ENCODE data around the gene WDR90. TPM values are rescaled to one million over a fixed set of nuclear protein-coding genes. Genes with fewer than 3 reads are reported as not detected.

The WDR90 gene
- total RNA-seq, 1 donor from 2014 or later, result 9.3 TPM

- Mint-ChIP-seq H3K27me3 (ENCODE audit: insufficient read depth, low read depth) (peaks cover 3% of the 10 kb centered on the region), H3K27ac (no peak overlapping the region), H3K36me3 (no peaks in the 10 kb centered on the region), H3K4me3 (peak overlapping the region; percentile 84), H3K4me1 (peaks cover 3% of the 10 kb centered on the region), H3K9me3 (no peaks in the 10 kb centered on the region)
- Histone ChIP-seq H3K27ac (no peak overlapping the region), H3K79me2 (ENCODE audit: low read depth) (peaks cover 15% of the 10 kb centered on the region), H3K9ac (no peak overlapping the region), H3K4me2 (no peak overlapping the region), H3K27me3 (no peaks in the 10 kb centered on the region), H3K4me3 (no peak overlapping the region), H3K4me1 (peaks cover 8% of the 10 kb centered on the region), H3K36me3 (no peaks in the 10 kb centered on the region), H4K20me1 (ENCODE audit: low read depth) (peaks cover 33% of the 10 kb centered on the region), H3F3A (ENCODE audit: low read depth) (peaks cover 16% of the 10 kb centered on the region), H3K9me3 (ENCODE audit: low read depth) (no peaks in the 10 kb centered on the region), H2AFZ (replicated peaks) (no peak overlapping the region)
- no peak for TF ChIP-seq CTCF (IDR thresholded peaks at IDR 0.05)
- no peak for TF ChIP-seq EZH2phosphoT487 (IDR thresholded peaks at IDR 0.05)
- no peak for TF ChIP-seq EZH2 (IDR thresholded peaks at IDR 0.05)
- no peak for DNase-seq (ENCODE audit: low spot score)
Observed at GRCh38 chr16:669666-670065, 20.5 kb downstream of the WDR90 start.

- H2AFZ ChIP-seq (replicated peaks), result no peak overlapping the region
- H3K9ac ChIP-seq, result no peak overlapping the region
- peaks cover 3% of the 10 kb centered on the region for H3K4me1 Mint-ChIP-seq
- H3K27ac Mint-ChIP-seq, result no peak overlapping the region
- H3K27ac ChIP-seq, result no peak overlapping the region
- TF ChIP-seq CTCF (IDR thresholded peaks at IDR 0.05), result no peak
- no peak for TF ChIP-seq EZH2phosphoT487 (IDR thresholded peaks at IDR 0.05)
- TF ChIP-seq EZH2 (IDR thresholded peaks at IDR 0.05), result no peak
- H3K27me3 ChIP-seq, result peaks cover 9% of the 10 kb centered on the region
- H3K27me3 Mint-ChIP-seq (ENCODE audit: insufficient read depth, low read depth), result peaks cover 5% of the 10 kb centered on the region
- no peaks in the 10 kb centered on the region for H3K36me3 ChIP-seq
- H3K36me3 Mint-ChIP-seq, result no peaks in the 10 kb centered on the region
- H3K79me2 ChIP-seq (ENCODE audit: low read depth), result peaks cover 15% of the 10 kb centered on the region
- no peak for DNase-seq (ENCODE audit: low spot score)
- H3K4me3 Mint-ChIP-seq, result peak overlapping the region; percentile 60
- no peaks in the 10 kb centered on the region for H3K9me3 ChIP-seq (ENCODE audit: low read depth)
- peaks cover 23% of the 10 kb centered on the region for H3F3A ChIP-seq (ENCODE audit: low read depth)
- no peak overlapping the region for H3K4me3 ChIP-seq
- H3K4me2 ChIP-seq, result no peak overlapping the region
- peaks cover 15% of the 10 kb centered on the region for H3K4me1 ChIP-seq
- H3K9me3 Mint-ChIP-seq, result no peaks in the 10 kb centered on the region
- peaks cover 39% of the 10 kb centered on the region for H4K20me1 ChIP-seq (ENCODE audit: low read depth)
Observed at GRCh38 chr16:670485-671352, 21.6 kb downstream of the WDR90 start.

- H3K79me2 ChIP-seq (ENCODE audit: low read depth), result peaks cover 15% of the 10 kb centered on the region
- no peak overlapping the region for H3K4me3 Mint-ChIP-seq
- TF ChIP-seq EZH2 (IDR thresholded peaks at IDR 0.05), result no peak
- TF ChIP-seq EZH2phosphoT487 (IDR thresholded peaks at IDR 0.05), result no peak
- no peak for TF ChIP-seq CTCF (IDR thresholded peaks at IDR 0.05)
- no peaks in the 10 kb centered on the region for H3K36me3 Mint-ChIP-seq
- peaks cover 39% of the 10 kb centered on the region for H4K20me1 ChIP-seq (ENCODE audit: low read depth)
- H3K27me3 ChIP-seq, result peaks cover 17% of the 10 kb centered on the region
- no peak overlapping the region for H3K4me3 ChIP-seq
- DNase-seq (ENCODE audit: low spot score), result no peak
- no peak overlapping the region for H3K9ac ChIP-seq
- H3K27ac Mint-ChIP-seq, result no peak overlapping the region
- no peaks in the 10 kb centered on the region for H3K9me3 ChIP-seq (ENCODE audit: low read depth)
- H3K4me1 ChIP-seq, result peaks cover 15% of the 10 kb centered on the region
- no peaks in the 10 kb centered on the region for H3K36me3 ChIP-seq
- peaks cover 5% of the 10 kb centered on the region for H3K27me3 Mint-ChIP-seq (ENCODE audit: insufficient read depth, low read depth)
- no peaks in the 10 kb centered on the region for H3K9me3 Mint-ChIP-seq
- H3K4me2 ChIP-seq, result no peak overlapping the region
- H3K27ac ChIP-seq, result no peak overlapping the region
- H3K4me1 Mint-ChIP-seq, result peaks cover 3% of the 10 kb centered on the region
- no peak overlapping the region for H2AFZ ChIP-seq (replicated peaks)
- peaks cover 27% of the 10 kb centered on the region for H3F3A ChIP-seq (ENCODE audit: low read depth)
Observed at GRCh38 chr16:671353-672131, 22.4 kb downstream of the WDR90 start.
